ENCODE data around the gene PAH.

PAH gene

DNA sequence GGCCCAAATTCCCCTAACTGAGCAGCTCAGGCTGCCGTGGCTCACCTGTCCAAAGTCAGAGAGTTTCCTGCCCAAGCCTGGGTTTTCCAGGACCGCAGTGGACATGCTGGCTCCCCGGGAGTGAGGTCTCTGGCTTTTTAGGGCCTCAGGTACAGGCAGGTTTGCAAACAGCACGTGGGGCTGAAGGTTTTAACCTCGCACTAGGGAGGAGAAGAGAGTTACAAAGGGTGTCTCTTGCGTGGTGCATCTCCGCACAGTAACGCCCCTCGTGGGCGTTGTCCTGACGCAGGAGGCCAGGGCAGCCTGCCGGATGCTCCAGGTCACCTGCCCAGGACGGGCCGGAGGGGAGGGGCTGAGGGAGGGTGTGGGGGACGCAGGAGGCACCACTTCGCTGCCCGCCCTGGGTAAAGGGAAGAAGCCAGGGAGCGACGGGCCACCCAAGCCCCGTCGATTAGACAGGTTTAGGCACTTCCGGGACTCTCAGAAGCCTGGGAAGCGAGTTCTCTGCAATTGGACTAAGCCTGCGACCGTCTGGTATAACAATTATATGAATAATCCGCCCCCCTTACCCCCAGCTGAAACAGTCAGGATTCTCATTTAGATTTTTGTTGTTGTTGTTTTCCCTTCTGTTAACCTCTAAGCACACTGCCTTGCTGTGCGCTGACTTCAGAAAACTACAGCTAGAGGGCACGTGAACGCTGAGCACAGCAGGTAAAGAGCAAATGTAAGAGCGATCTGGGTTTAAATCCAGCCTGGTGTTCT is at the start of gene PAH:
PAH (minus strand) TSS at position 219 of the 762 bp plus-strand sequence; CDS start at position 105, 114 bp downstream.
- peak; percentile 35 for DNase-seq

DNA sequence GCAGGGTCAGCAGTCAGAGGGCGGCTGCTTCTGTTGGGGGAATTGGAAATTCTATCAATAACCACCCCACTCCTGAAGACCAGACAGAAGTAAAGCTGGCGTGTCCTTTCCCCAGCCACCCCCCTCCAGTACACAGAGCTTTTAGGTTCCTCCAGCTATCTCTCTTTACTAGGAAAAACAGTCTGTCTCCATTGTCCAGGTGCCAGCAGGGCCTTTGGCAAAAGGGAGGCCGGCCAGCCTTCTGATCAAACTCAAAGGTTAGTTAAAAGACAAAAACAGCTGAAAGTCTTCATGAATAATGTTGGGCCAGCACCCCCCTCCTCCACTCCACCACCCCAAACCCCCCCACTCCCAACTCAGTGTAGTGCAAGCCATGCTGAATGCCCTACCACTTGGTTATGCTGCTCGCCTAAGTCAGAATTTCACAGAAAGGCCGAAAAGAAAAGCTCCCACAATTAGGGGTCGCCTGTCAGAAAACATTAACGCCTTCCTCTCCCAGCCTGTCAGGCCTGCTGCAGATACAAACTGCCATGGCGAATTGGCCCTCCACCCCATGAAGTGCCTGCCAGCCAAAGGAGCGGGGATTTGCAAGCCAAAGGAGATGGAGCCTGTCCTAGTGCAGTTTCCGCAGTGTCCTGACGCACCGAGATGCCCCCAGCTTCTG is 49.3 kb upstream of the PAH start:
- no peak for DNase-seq

DNA sequence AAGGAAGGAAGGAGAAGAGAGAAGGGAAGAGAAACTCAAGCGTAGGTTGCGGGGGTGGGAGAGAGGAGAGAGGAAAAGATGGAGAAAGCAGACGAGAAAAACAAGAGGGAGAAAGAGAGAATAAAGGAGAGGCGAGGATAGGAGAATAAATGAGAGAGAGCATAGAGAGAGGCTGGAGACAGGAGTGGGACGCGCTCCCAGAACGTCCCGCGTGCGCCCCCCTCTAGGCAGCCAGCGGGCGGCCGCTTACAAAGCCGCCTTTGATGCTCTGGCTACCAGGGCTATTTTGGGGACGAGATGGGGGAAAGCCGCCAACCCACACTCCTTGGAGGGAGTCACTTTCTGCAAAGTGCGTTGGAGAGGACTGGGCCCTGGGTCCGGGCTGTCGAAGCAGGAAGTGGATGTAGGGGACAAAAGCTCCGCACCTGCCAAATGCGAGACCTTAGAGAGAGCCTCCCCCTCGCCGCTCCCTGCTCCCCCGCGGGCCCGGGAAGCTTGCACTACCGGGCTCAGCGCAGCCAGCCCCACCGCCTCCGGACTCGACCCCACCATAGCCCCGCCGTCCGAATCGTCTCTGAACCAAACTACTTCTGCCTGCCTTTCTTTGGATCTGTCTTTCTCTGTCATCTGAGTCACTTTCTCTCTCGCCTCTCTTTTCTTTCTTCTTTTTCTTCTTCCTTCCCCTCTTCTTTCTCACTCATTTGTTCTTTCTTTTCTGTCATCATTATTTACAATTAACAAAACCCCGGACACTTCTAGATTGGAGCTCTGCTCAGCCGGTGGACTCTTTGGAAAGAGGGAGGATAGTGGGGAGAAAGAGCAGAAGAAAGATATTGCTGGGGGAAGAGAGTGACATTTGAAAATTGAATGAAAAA is 48.5 kb upstream of the PAH start:
- DNase-seq = no peak

DNA sequence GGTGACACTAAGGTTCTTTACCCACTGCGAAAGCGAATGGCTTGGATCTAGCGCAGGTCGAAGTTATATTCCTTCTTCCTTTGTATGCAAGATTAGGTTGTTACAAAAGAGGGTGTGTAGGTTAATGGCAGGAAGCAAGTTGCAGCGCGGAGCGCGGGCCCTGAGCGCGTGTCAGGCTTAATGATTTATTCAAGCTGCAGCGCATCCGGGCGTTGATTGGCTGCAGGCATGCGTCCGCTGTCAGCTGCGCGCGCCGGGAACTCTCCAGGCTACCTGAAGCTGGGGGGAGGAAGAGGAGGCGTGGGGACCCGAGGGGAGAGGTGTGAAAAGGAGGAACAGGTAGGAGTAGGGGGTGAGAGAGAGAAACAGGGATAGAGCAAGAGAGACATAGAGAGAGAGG is 47.8 kb upstream of the PAH start:
- DNase-seq = no peak

DNA sequence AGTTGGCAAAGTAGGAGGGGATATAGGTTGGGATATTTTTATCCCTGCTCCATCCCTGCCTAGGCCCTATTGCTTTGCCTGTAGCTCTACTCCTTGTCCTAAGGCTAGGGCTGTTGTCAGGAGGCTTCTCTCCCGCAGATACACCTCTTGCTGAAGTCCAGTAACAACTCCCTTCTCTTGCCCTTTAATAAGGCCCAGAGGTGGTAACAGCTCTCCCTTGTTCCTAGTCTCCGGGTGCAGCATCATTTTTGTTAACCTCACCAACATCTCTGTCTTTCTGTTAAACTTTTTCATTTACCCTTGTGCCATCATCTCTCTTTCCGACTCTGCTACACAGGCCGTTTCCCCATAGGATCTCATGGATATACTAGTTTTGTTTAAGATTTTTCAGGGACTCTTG is 46.8 kb upstream of the PAH start:
- no peak for DNase-seq

DNA sequence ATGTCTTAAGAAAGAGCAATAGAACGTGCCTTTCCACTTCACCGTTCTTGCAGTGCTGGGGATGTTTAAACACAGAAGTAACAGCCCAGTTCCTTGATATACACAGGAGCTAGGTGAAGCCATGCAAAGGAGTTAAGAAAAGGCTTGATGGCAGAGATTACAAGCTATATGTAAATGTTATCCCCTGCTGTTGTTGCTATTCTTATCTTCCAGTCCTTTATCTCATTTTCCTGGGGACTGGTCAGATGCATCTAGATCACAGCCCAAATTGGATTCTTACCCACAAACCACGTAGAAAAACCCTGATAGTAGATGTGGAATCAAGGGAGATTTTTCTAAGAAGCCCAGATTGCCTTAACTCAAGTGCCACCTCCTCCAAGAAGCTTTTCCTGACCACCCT is 45.9 kb upstream of the PAH start:
- no peak for DNase-seq

DNA sequence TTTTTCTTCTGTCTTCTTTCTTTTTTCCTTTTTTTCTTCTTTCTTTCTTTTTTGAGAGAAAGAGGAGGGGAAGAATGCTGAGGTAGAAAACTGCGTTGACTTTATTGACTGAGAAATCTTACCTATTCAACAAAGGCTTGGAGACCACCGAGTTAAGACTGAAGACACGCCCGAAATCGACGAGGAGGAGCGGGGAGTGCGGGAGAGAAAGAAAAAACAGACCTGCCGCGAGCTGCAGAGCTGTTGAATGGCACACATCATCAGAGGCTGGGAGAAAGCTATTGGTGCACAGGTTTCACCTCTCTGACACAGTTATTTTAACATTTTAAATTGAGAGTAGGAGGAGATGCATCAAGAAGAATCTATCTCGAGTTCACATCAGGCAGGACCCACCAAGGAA is 45.5 kb upstream of the PAH start:
- DNase-seq = no peak

DNA sequence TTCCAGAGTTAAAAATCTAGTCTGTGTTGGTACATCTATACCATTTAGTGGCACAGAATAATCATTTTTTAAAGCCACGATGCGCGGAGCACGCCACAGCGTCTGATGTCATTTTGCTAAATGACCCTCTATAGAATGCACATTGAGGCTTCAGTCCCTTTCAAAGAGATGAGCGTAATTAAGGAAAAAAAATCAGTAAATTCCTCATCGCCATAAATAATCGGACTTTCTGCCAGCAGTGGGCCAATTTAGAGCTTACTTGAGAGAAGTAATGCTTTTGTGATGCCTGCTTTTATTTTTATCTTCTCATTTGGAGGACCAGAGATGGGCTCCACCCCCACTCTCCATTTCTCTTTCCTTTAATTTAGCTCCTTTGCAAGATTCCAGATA is 44.4 kb upstream of the PAH start:
- DNase-seq = no peak

DNA sequence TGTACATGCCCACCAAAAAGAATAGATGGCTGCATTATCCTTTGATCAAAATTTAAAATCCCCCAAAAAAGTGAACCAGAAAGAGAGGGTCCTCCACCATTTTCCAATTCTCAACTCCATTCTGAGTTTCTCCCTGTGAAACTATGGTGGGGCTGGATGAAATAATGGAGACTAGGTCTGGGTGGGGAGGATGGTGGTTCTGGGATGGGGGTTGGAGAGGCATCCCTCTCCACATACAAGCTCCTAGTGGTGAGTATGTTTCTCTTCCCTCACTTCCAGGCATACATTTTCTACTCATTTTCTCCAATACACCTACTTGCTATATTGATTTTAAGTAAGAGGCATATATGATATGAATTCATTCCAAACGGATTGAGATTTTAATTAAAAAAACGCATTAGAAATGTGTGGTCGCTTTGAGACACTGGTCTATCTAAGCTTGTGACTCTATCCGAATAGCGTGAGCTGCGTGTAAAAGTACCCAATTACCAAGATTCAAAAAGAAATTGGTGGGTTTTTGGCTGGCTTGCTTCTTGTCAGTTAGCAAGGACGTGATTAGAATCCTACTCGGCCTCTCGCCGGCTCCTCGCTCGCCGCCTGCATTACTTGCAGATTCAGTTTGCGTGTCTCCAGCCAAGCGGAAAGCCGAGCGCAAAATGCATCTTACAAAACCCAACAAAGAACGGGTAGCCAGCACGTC is 43.9 kb upstream of the PAH start:
- DNase-seq = no peak

DNA sequence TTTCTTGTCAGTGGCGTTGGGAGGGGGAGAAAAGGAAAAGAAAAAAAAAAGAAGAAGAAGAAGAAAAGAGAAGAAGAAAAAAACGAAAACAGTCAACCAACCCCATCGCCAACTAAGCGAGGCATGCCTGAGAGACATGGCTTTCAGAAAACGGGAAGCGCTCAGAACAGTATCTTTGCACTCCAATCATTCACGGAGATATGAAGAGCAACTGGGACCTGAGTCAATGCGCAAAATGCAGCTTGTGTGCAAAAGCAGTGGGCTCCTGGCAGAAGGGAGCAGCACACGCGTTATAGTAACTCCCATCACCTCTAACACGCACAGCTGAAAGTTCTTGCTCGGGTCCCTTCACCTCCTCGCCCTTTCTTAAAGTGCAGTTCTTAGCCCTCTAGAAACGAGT is 42.3 kb upstream of the PAH start:
- no peak for DNase-seq

DNA sequence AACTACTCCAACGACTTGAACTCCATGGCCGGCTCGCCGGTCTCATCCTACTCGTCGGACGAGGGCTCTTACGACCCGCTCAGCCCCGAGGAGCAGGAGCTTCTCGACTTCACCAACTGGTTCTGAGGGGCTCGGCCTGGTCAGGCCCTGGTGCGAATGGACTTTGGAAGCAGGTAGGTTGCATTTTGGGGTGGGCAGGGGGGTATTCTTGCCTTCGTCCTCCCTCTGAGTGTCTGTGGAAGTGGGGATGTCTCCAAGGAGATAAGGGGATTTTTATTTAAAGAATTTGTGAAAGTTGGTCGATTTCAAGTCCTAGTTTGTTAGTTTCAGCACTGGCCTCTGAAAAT is 41.8 kb upstream of the PAH start:
- DNase-seq = no peak

DNA sequence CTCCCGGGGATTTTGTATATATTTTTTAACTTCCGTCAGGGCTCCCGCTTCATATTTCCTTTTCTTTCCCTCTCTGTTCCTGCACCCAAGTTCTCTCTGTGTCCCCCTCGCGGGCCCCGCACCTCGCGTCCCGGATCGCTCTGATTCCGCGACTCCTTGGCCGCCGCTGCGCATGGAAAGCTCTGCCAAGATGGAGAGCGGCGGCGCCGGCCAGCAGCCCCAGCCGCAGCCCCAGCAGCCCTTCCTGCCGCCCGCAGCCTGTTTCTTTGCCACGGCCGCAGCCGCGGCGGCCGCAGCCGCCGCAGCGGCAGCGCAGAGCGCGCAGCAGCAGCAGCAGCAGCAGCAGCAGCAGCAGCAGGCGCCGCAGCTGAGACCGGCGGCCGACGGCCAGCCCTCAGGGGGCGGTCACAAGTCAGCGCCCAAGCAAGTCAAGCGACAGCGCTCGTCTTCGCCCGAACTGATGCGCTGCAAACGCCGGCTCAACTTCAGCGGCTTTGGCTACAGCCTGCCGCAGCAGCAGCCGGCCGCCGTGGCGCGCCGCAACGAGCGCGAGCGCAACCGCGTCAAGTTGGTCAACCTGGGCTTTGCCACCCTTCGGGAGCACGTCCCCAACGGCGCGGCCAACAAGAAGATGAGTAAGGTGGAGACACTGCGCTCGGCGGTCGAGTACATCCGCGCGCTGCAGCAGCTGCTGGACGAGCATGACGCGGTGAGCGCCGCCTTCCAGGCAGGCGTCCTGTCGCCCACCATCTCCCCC is 41.2 kb upstream of the PAH start:
- DNase-seq = no peak

DNA sequence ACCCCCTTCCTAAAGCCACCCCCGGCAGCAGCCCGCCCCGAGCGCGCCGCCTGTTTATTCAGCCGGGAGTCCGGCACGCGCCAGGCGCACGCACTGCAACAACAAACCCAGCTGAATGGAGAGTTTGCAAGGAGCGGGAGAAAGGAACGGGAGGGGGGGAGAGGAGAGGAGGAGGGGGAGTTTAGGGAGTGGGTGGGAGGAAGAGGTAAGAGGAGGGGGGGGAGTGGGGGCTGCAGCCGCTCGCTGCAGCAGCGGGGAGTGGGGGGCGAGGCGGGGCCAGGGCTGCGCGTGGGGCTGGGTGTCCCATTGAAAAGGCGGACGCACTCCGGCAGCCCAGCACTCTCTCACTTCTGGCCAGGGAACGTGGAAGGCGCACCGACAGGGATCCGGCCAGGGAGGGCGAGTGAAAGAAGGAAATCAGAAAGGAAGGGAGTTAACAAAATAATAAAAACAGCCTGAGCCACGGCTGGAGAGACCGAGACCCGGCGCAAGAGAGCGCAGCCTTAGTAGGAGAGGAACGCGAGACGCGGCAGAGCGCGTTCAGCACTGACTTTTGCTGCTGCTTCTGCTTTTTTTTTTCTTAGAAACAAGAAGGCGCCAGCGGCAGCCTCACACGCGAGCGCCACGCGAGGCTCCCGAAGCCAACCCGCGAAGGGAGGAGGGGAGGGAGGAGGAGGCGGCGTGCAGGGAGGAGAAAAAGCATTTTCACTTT is 40.5 kb upstream of the PAH start, which contains the start of gene ASCL1:
ASCL1 (plus strand) TSS at position 336 of the 712 bp plus-strand sequence. CDS start 571 bp downstream, outside the sequence.
- DNase-seq = no peak

DNA sequence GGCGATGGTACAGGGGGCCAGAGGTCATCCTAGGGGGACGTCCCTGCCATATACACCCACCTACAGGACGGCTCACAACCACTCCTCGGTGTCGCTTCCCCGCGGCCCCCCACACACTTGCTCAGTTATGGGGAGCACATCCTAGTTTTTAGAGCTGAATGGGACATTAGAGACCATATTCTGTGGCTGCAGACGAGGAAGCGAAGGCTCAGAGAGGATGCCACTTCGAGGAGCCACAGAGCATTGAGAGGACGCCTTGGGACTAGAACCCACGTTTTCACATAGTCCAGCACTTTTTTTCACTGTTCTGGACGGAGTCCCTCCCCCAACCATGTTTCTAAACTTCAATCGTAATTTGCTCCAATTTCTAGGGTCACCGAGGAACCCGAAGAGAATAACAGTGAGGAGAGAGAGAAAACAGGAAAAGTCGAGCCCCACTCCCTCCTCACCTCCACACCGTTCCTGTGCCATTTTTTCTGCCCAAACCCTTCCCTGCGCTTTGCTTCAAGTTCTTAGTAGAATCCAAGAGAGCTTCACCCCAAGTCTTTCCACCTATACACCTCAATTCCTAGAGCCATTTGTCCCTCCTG is 39.8 kb upstream of the PAH start:
- no peak for DNase-seq

DNA sequence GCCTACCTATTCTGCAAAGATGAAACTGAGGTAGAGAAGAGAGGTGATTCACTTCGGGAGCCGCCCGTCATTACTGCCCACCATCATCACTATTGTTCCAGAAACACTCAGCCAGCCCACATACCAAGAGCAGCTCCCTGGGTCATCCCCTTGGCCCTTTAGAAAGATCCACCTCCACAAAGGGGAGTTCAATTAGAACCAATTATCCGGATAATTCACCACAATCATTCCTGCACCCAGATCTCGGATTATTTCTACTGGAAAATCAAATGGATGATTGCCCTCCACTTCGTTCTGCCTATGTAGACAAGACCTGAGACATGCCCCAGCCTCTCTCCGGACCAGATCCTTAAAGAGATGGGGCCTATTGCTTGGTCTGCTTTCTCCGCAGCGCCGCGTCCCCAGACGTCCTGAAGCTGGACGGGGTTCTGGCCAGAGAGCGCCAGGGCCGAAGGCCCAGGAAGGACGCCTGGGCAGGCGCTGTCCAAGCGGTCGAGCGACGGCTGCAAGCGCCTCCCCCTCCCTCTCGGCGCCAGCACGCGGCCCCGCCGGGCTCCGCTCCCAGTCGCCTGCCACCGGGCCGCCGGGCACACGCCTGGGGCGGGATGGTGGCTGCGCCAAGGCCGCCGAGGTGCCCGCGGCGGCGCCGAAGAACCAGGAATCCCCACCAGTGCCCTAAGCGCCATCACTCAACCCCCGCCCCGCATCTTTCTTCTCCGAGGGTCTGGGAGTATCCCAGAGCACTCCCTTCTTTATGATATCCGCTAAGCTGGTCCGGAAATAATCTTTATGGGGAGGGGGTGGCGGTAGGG is 39.1 kb upstream of the PAH start:
- DNase-seq = no peak

DNA sequence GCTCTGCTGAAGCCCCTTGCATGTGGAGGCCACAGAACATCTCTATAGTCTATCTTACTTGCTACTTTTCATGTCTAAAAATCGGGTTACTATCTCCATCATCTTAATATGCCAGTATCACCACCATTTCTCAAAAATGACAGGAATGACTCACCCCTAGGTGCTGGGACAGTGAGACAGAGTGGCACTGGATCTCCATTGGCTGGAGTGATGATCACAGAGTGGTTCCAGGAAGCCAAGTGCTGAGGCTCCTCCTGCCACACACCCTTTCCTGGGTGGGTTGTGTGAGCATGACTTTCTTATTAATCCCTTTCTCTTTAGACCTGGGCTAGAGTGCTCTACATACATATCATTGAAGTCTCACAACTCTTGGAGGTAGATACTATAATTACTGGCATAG is 37.1 kb upstream of the PAH start:
- no peak for DNase-seq

DNA sequence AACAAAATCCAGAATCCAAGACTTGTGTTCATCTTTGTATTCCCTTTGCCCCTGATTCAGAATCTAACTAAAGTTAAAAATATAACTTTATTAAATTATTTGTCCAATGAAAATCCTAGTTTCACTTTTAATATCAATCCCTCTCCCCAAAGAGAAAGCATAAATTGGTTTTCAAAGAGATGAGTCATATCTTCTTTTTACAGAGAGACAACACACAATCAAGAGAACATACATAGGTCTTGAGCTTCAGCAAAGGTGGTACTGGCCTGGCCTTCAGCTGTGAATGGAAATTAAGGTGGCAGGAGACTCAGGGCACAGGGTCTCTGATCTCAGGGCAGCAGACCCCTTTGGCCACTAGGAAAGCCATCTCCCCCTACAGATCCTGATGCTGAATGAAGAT is 36.2 kb upstream of the PAH start:
- DNase-seq = no peak

DNA sequence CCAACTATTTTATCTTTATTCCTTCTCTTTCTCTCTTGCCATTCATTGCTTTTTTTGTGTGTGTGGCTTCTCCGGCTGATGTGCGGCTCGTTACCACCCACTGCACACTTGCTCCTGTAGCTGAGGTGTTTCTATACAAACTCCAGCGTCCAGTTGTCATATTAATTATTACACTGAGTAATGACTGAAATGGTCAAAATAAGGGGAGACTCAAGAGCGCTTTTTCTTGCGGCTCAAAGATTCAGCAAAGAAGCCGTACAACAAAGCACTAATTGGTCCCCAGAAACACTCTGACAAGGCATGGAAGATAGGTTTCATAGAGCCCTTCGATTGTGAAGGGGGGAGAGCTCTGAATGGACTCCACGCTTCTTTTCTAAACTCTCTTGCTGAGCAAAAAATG is 34.8 kb upstream of the PAH start:
- no peak for DNase-seq

DNA sequence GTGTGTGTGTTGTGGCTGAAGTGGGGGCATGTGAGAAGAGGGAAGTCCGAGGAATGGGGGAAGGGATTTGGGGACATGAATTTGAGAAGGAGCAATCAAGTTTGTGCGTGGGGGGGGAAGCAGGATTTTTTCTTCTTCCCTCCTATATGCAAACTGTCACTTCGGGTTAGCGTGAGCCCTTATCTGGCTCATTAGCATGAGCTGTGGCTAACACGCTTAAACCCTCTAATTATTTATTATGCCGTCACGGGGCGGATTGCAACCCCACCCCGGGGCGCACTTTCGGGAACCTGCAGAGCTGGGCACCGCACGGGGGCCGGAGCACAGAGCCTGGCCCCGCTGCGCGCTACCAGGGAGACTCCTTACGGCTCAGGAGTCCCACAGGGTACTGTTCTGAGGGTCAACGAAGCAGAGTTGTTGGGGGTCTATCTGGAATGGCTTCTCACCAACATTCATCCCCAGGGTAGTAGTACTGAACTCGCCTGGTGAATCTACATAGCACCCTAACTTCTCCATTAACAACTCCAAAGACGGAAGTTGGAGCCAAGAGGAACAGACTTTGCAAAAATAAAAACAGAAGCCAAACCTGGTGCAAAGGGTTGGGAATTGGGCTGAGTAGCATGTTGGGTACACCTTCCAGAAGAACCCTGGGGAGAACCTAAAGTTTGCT is 34.0 kb upstream of the PAH start:
- no peak for DNase-seq
